Esophagus muscularis mucosa (tissue), 3 donors: ENCODE results near the gene UTP4.

Source experiments
- CTCF ChIP-seq, 3 experiments: fragments of 200-600 bp in 2 of 3; fragments of 450-650 bp in 1 of 3; sonication (generic) in 2 of 3; IDR thresholded peaks; one replicate each; pipeline ENCODE4 v1.5.1; 2017 to 2019; ENCODE audit warnings: antibody characterized with exemption in 3 of 3, mild to moderate bottlenecking in 2 of 3, moderate library complexity in 1 of 3
- POLR2A ChIP-seq: fragments of 450-650 bp; IDR thresholded peaks from one replicate; pipeline ENCODE4 v1.6.1; 2017; ENCODE audit warnings: antibody characterized with exemption, moderate library complexity, mild to moderate bottlenecking, low read depth
- POLR2AphosphoS5 ChIP-seq, 2 donors: sonication (generic); formaldehyde crosslinking; IDR thresholded peaks; one replicate each; pipeline ENCODE4 v1.6.1; 2017; ENCODE audit warnings: antibody characterized with exemption in 2 of 2

GRCh38 chr16:69191136-69191535, 58.7 kb downstream of the UTP4 start:
- TF ChIP-seq CTCF (IDR thresholded peaks at IDR 0.05): no peak
- TF ChIP-seq POLR2A: no peak
- no peak for TF ChIP-seq POLR2AphosphoS5 (IDR thresholded peaks at IDR 0.05)
